Smooth muscle cell (in vitro differentiated cells): Measurements from ENCODE around the gene FOXN3. TPM values are rescaled to one million over a fixed set of nuclear protein-coding genes. Genes with fewer than 3 reads are reported as not detected.
A peak's percentile ranks its signal among the peaks of the same experiment; 100 is the strongest.

Experiments
- DNase-seq: peaks from one replicate; lab custom pipeline; 2025; ENCODE audit not compliant: unreplicated experiment; lab: John Stamatoyannopoulos, UW
- H2AFZ ChIP-seq: fragments of 200-600 bp; sonication (generic); 2 replicates; pipeline ENCODE4 v1.6.0; 2016; ENCODE audit warnings: antibody characterized with exemption, low read depth, mild to moderate bottlenecking
- H3F3A ChIP-seq: fragments of 200-600 bp; sonication (generic); 2 replicates; pipeline ENCODE4 v1.6.0; 2017; ENCODE audit warnings: antibody characterized with exemption, low read depth
- H3K27ac ChIP-seq: fragments of 200-600 bp; sonication (generic); 2 replicates; pipeline ENCODE4 v1.5.1; 2016; ENCODE audit warnings: low read depth, mild to moderate bottlenecking
- H3K27me3 ChIP-seq: fragments of 200-600 bp; sonication (generic); 2 replicates; pipeline ENCODE4 v1.6.1; 2016; ENCODE audit warnings: low read depth, mild to moderate bottlenecking
- H3K36me3 ChIP-seq: fragments of 200-600 bp; sonication (generic); 2 replicates; pipeline ENCODE4 v1.5.1; 2016; ENCODE audit warnings: low read depth
- H3K4me1 ChIP-seq: fragments of 200-600 bp; sonication (generic); 2 replicates; pipeline ENCODE4 v1.5.1; 2016; ENCODE audit warnings: low read depth
- H3K4me2 ChIP-seq: fragments of 200-600 bp; sonication (generic); 2 replicates; pipeline ENCODE4 v1.6.0; 2016; ENCODE audit warnings: mild to moderate bottlenecking
- H3K4me3 ChIP-seq: fragments of 200-600 bp; sonication (generic); 2 replicates; pipeline ENCODE4 v1.5.1; 2016; ENCODE audit warnings: mild to moderate bottlenecking
- H3K79me2 ChIP-seq: fragments of 200-600 bp; sonication (generic); 2 replicates; pipeline ENCODE4 v1.6.0; 2016; ENCODE audit warnings: low read depth, mild to moderate bottlenecking
- H3K9ac ChIP-seq: fragments of 200-600 bp; sonication (generic); 2 replicates; pipeline ENCODE4 v1.6.0; 2016; ENCODE audit warnings: low read depth
- H3K9me3 ChIP-seq: fragments of 200-600 bp; sonication (generic); replicated peaks from 2 replicates; pipeline ENCODE4 v1.5.1; 2016; ENCODE audit warnings: low read depth
- H4K20me1 ChIP-seq: fragments of 200-600 bp; sonication (generic); 2 replicates; pipeline ENCODE4 v1.6.0; 2016; ENCODE audit warnings: low read depth
- CTCF ChIP-seq: fragments of 200-600 bp; sonication (generic); IDR thresholded peaks from 2 replicates; pipeline ENCODE4 v1.5.1; 2017; ENCODE audit warnings: borderline replicate concordance, mild to moderate bottlenecking, antibody characterized with exemption; ENCODE audit not compliant: insufficient read depth, poor library complexity, severe bottlenecking
- WGBS: methylation state at CpG from one replicate; pipeline ENCODE4 v1.1.7; 2016; ENCODE audit warnings: low lambda C conversion rate; 5-methylcytosine and 5-hydroxymethylcytosine counted together
- polyA plus RNA-seq: library from polyadenylated mRNA; unstranded; fragments of >200 nt; fragmentation: Nextera tagmentation; extraction: Ambion mirVana; gene quantifications from 2 replicates; pipeline ENCODE4 v1.2.1, GENCODE V29; 2016
- total RNA-seq: library from RNA; depleted of rRNA; stranded (reverse); fragments of >200 nt; gene quantifications from 2 replicates; pipeline ENCODE4 v1.2.3, GENCODE V29; 2014

Gene FOXN3
- total and polyA plus RNA-seq, 2 experiments from 2014 or later, result 24.5 to 31.5 TPM

- H3F3A ChIP-seq, result peaks cover 19% of the 10 kb centered on the region
- H4K20me1 ChIP-seq, result no peaks in the 10 kb centered on the region
- no peaks in the 10 kb centered on the region for H3K36me3 ChIP-seq
- H3K4me1 ChIP-seq, result peaks cover 30% of the 10 kb centered on the region
- no peak overlapping the region for H2AFZ ChIP-seq
- no peaks in the 10 kb centered on the region for H3K9me3 ChIP-seq
- H3K79me2 ChIP-seq, result peaks cover 8% of the 10 kb centered on the region
- WGBS, result 83% methylated on average over 8 of the region's 8 CpGs
- no peak overlapping the region for H3K27ac ChIP-seq
- H3K27me3 ChIP-seq, result no peaks in the 10 kb centered on the region
- no peak overlapping the region for H3K4me2 ChIP-seq
- no peak overlapping the region for H3K4me3 ChIP-seq
- no peak for DNase-seq
- TF ChIP-seq CTCF, result no peak
- no peak overlapping the region for H3K9ac ChIP-seq
Observed at GRCh38 chr14:89307409-89307808, 109.6 kb downstream of the FOXN3 start.

- Histone ChIP-seq H3K9ac (peak overlapping the region; percentile 91), H3K27ac (peak overlapping the region; percentile 97), H3F3A (peaks cover 23% of the 10 kb centered on the region), H4K20me1 (no peaks in the 10 kb centered on the region), H3K36me3 (no peaks in the 10 kb centered on the region), H3K79me2 (peaks cover 8% of the 10 kb centered on the region), H3K4me3 (no peak overlapping the region), H2AFZ (peak overlapping the region; percentile 20), H3K27me3 (no peaks in the 10 kb centered on the region), H3K4me1 (peaks cover 30% of the 10 kb centered on the region), H3K9me3 (no peaks in the 10 kb centered on the region), H3K4me2 (peak overlapping the region; percentile 80)
- TF ChIP-seq CTCF, result no peak
- 45% methylated on average over 16 of the region's 16 CpGs for WGBS
- DNase-seq, result peak; percentile 14
Observed at GRCh38 chr14:89304972-89305703, 111.9 kb downstream of the FOXN3 start.

GRCh38 chr14:89304561-89304960, 112.5 kb downstream of the FOXN3 start:
- 50% methylated on average over 6 of the region's 6 CpGs for whole genome bisulfite sequencing
- H2AFZ ChIP-seq, result peak overlapping the region; percentile 14

More at GRCh38 chr14:89304561-89304960, 112.5 kb downstream of the FOXN3 start:
- peaks cover 8% of the 10 kb centered on the region for H3K79me2 ChIP-seq
- peak overlapping the region; percentile 97 for H3K27ac ChIP-seq
- H3K4me1 ChIP-seq, result peaks cover 30% of the 10 kb centered on the region
- H3K27me3 ChIP-seq, result no peaks in the 10 kb centered on the region
- peaks cover 23% of the 10 kb centered on the region for H3F3A ChIP-seq
- no peaks in the 10 kb centered on the region for H3K9me3 ChIP-seq
- peak; percentile 12 for DNase-seq
- no peaks in the 10 kb centered on the region for H3K36me3 ChIP-seq
- no peaks in the 10 kb centered on the region for H4K20me1 ChIP-seq
- H3K9ac ChIP-seq, result peak overlapping the region; percentile 91
- H3K4me2 ChIP-seq, result peak overlapping the region; percentile 80
- peak overlapping the region; percentile 32 for H3K4me3 ChIP-seq
- no peak for TF ChIP-seq CTCF
